SK-N-MC (cell line): Measurements from ENCODE around the gene LSAMP.

Experiments used
- EZH2 ChIP-seq: fragments of 200-600 bp; sonication (generic); IDR thresholded peaks from one replicate; pipeline ENCODE4 v1.6.1; 2017; ENCODE audit warnings: antibody characterized with exemption
- POLR2AphosphoS5 ChIP-seq: IDR thresholded peaks from 2 replicates; pipeline ENCODE4 v1.6.1; 2012; ENCODE audit warnings: mild to moderate bottlenecking, low read depth, low read length, borderline replicate concordance

GRCh38 chr3:116198087-116198486 lies 247.2 kb downstream of the LSAMP start:
- TF ChIP-seq POLR2AphosphoS5 = no peak
- TF ChIP-seq EZH2 = no peak
